IMR-90 (cell line): ENCODE results near the gene OSBPL1A. TPM values are rescaled to one million over a fixed set of nuclear protein-coding genes. Genes with fewer than 3 reads are reported as not detected.

Source experiments
- ATAC-seq: fragments of 200-7000 bp; cut with Tn5 transposase; 2 replicates; pipeline ENCODE4 v1.9.1; 2020; ENCODE audit warnings: low read depth, mild to moderate bottlenecking, moderate library complexity
- BruUV-seq: library from RNA; stranded (reverse); fragments of 400-500 nt; replicated peaks from 2 replicates; lab custom pipeline; 2021; lab: Mats Ljungman, UMichigan
- CTCF ChIA-PET: fragments of 300-600 bp; formaldehyde crosslinking; extraction: SDS; loops from one replicate; lab custom pipeline; 2021; ENCODE audit warnings: antibody characterized with exemption; lab: Yijun Ruan, JAX
- POLR2A ChIA-PET: fragments of 300-600 bp; sonication (Branson Sonifier 250); formaldehyde crosslinking; loops from one replicate; lab custom pipeline; 2022; ENCODE audit warnings: antibody characterized with exemption; ENCODE audit not compliant: unreplicated experiment; lab: Charles Lee
- DNase-seq: peaks from one replicate; pipeline ENCODE4 v3.0.0; 2013
- H2AFZ ChIP-seq: replicated peaks from 2 replicates; pipeline ENCODE3; 2013; ENCODE audit warnings: low read length, mild to moderate bottlenecking; ENCODE audit not compliant: poor library complexity
- H2AK5ac ChIP-seq: 2 replicates; pipeline ENCODE4 v1.6.1; 2013; ENCODE audit warnings: low read depth, low read length, inconsistent platforms
- H2AK9ac ChIP-seq: replicated peaks from 2 replicates; pipeline ENCODE3; 2013; ENCODE audit warnings: mild to moderate bottlenecking, low read depth, low read length, moderate library complexity; ENCODE audit not compliant: poor library complexity
- H2BK120ac ChIP-seq: 2 replicates; pipeline ENCODE4 v1.6.1; 2013; ENCODE audit warnings: low read depth, low read length, inconsistent platforms
- H2BK15ac ChIP-seq: 3 replicates; pipeline ENCODE4 v1.6.1; 2013; ENCODE audit warnings: low read depth, low read length, inconsistent platforms
- H2BK20ac ChIP-seq: 2 replicates; pipeline ENCODE4 v1.6.1; 2013; ENCODE audit warnings: low read depth, mild to moderate bottlenecking, inconsistent platforms, low read length, moderate library complexity
- H2BK5ac ChIP-seq: 2 replicates; pipeline ENCODE4 v1.6.1; 2013; ENCODE audit warnings: mild to moderate bottlenecking, low read depth, low read length, inconsistent platforms; ENCODE audit not compliant: poor library complexity, severe bottlenecking
- H3K14ac ChIP-seq: replicated peaks from 2 replicates; pipeline ENCODE4 v1.6.1; 2013; ENCODE audit warnings: low read depth, low read length, inconsistent platforms
- H3K18ac ChIP-seq: 2 replicates; pipeline ENCODE4 v1.6.1; 2013; ENCODE audit warnings: low read depth, low read length, control low read depth
- H3K23ac ChIP-seq: 2 replicates; pipeline ENCODE4 v1.6.1; 2013; ENCODE audit warnings: low read depth, low read length, inconsistent platforms
- H3K27ac ChIP-seq: 2 replicates; pipeline ENCODE4 v1.5.1; 2013; ENCODE audit warnings: mild to moderate bottlenecking, control low read depth, low read length; ENCODE audit not compliant: insufficient read depth
- H3K27me3 ChIP-seq: 2 replicates; pipeline ENCODE4 v1.6.1; 2013; ENCODE audit warnings: low read length; ENCODE audit not compliant: control insufficient read depth, insufficient read depth
- H3K36me3 ChIP-seq: 2 replicates; pipeline ENCODE4 v1.6.1; 2013; ENCODE audit warnings: low read length, mixed read lengths; ENCODE audit not compliant: control insufficient read depth, insufficient read depth
- H3K4ac ChIP-seq: 2 replicates; pipeline ENCODE4 v1.6.1; 2013; ENCODE audit warnings: low read depth, low read length, inconsistent platforms
- H3K4me1 ChIP-seq: 2 replicates; pipeline ENCODE4 v1.6.1; 2013; ENCODE audit warnings: low read length, mixed read lengths; ENCODE audit not compliant: control insufficient read depth, insufficient read depth
- H3K4me2 ChIP-seq: 2 replicates; pipeline ENCODE4 v1.6.1; 2013; ENCODE audit warnings: low read depth, mild to moderate bottlenecking, control low read depth, low read length, moderate library complexity
- H3K4me3 ChIP-seq: 2 replicates; pipeline ENCODE4 v1.5.1; 2013; ENCODE audit warnings: low read depth, mild to moderate bottlenecking, control low read depth, low read length, moderate library complexity; ENCODE audit not compliant: insufficient read depth
- H3K56ac ChIP-seq: 2 replicates; pipeline ENCODE4 v1.6.1; 2013; ENCODE audit warnings: low read length, inconsistent platforms; ENCODE audit not compliant: insufficient read depth; ENCODE audit errors: extremely low read depth
- H3K79me1 ChIP-seq, 2 experiments: 2 replicates each; pipeline ENCODE4 v1.6.1; 2013; ENCODE audit warnings: low read length in 2 of 2, inconsistent platforms in 1 of 2, low read depth in 1 of 2
- H3K9ac ChIP-seq: 2 replicates; pipeline ENCODE4 v1.6.1; 2013; ENCODE audit warnings: low read depth, low read length, control low read depth
- H3K9me1 ChIP-seq: 2 replicates; pipeline ENCODE4 v1.6.1; 2013; ENCODE audit warnings: low read length, inconsistent platforms; ENCODE audit not compliant: insufficient read depth
- H3K9me3 ChIP-seq: 2 replicates; pipeline ENCODE4 v1.6.1; 2013; ENCODE audit warnings: low read length; ENCODE audit not compliant: control insufficient read depth, insufficient read depth
- H4K20me1 ChIP-seq: 2 replicates; pipeline ENCODE4 v1.6.1; 2013; ENCODE audit warnings: low read length, inconsistent platforms; ENCODE audit not compliant: insufficient read depth
- H4K5ac ChIP-seq: 2 replicates; pipeline ENCODE4 v1.6.1; 2013; ENCODE audit warnings: mild to moderate bottlenecking, low read depth, low read length, control low read depth
- H4K8ac ChIP-seq, 2 experiments: 2 replicates each; pipeline ENCODE4 v1.6.1; 2013; ENCODE audit warnings: low read depth in 2 of 2, low read length in 2 of 2, control low read depth in 1 of 2, inconsistent platforms in 1 of 2
- H4K91ac ChIP-seq: 2 replicates; pipeline ENCODE4 v1.6.1; 2013; ENCODE audit warnings: low read depth, low read length, inconsistent platforms; ENCODE audit not compliant: insufficient read depth
- BHLHE40 ChIP-seq: fragments of 150-350 bp; IDR thresholded peaks from 2 replicates; pipeline ENCODE4 v1.6.1; 2016; ENCODE audit warnings: mild to moderate bottlenecking, low read depth, low read length
- CEBPB ChIP-seq: IDR thresholded peaks from 2 replicates; pipeline ENCODE4 v1.6.1; 2012; ENCODE audit warnings: low read depth, low read length, improper control_type of control experiment
- CHD1 ChIP-seq: IDR thresholded peaks from 2 replicates; pipeline ENCODE4 v1.6.1; 2012; ENCODE audit warnings: low read depth, low read length, improper control_type of control experiment
- FOS ChIP-seq: fragments of 150-350 bp; IDR thresholded peaks from 2 replicates; pipeline ENCODE4 v1.6.1; 2016; ENCODE audit warnings: low read depth, low read length
- MAFK ChIP-seq: IDR thresholded peaks from 2 replicates; pipeline ENCODE4 v1.6.1; 2012; ENCODE audit warnings: low read depth, low read length, improper control_type of control experiment
- MAZ ChIP-seq: IDR thresholded peaks from 2 replicates; pipeline ENCODE4 v1.6.1; 2012; ENCODE audit warnings: low read depth, mild to moderate bottlenecking, low read length, improper control_type of control experiment, moderate library complexity, borderline replicate concordance
- MXI1 ChIP-seq: IDR thresholded peaks from 2 replicates; pipeline ENCODE4 v1.6.1; 2012; ENCODE audit warnings: low read depth, mild to moderate bottlenecking, low read length, moderate library complexity, borderline replicate concordance
- NFE2L2 ChIP-seq: fragments of 150-350 bp; IDR thresholded peaks from 2 replicates; pipeline ENCODE4 v1.6.1; 2016; ENCODE audit warnings: low read depth, mild to moderate bottlenecking, low read length
- POLR2A ChIP-seq: IDR thresholded peaks from 2 replicates; pipeline ENCODE4 v1.6.1; 2012; ENCODE audit warnings: mild to moderate bottlenecking, low read depth, low read length
- RAD21 ChIP-seq: IDR thresholded peaks from 2 replicates; pipeline ENCODE4 v1.6.1; 2012; ENCODE audit warnings: low read length, improper control_type of control experiment
- RCOR1 ChIP-seq: IDR thresholded peaks from 2 replicates; pipeline ENCODE4 v1.6.1; 2012; ENCODE audit warnings: mild to moderate bottlenecking, low read length, improper control_type of control experiment; ENCODE audit not compliant: insufficient replicate concordance
- RFX5 ChIP-seq: IDR thresholded peaks from 2 replicates; pipeline ENCODE4 v1.8.0; 2012; ENCODE audit warnings: low read depth, mild to moderate bottlenecking, low read length, moderate library complexity
- SMC3 ChIP-seq: fragments of 150-350 bp; IDR thresholded peaks from 2 replicates; pipeline ENCODE4 v1.6.1; 2016; ENCODE audit warnings: low read depth, mild to moderate bottlenecking, antibody characterized with exemption, low read length, moderate library complexity
- WGBS, 2 experiments: methylation state at CpG; one replicate each; pipeline versions ENCODE4 v1.1.5 to v1.1.7; 2013; ENCODE audit warnings: missing lambda C conversion rate in 2 of 2; ENCODE audit not compliant: insufficient read length in 1 of 2; ENCODE audit errors: extremely low coverage in 2 of 2; 5-methylcytosine and 5-hydroxymethylcytosine counted together
- dilution Hi-C: fragments of 300-500 bp; cut with HindIII; formaldehyde crosslinking; loops from one replicate; pipeline ENCODE4 v1.14.3; 2018; ENCODE audit warnings: low sequenced_read_pairs; ENCODE audit not compliant: unreplicated experiment
- in situ Hi-C: fragments of 300-500 bp; cut with MboI; formaldehyde crosslinking; loops from 3 replicates; pipeline ENCODE4 v1.14.3; 2019; ENCODE audit warnings: low sequenced_read_pairs, inconsistent platforms, mixed read lengths
- intact Hi-C: fragments of 100-400 bp; cut with micrococcal nuclease; formaldehyde crosslinking; loops from 2 replicates; pipeline ENCODE4 v1.10.0; 2022
- polyA plus RNA-seq, 3 experiments: library from polyadenylated mRNA; depleted of rRNA; stranded (reverse); fragments of >200 nt; gene quantifications; 2 replicates each; pipeline ENCODE4 v1.2.3, GENCODE V29; 2012; ENCODE audit warnings: low replicate concordance in 1 of 3
- total RNA-seq: library from RNA; depleted of rRNA; stranded (reverse); fragments of >200 nt; gene quantifications from 2 replicates; pipeline ENCODE4 v1.2.3, GENCODE V29; 2012
- TF ChIP-seq, protein P1 (sequence below): fragments of 150-350 bp; IDR thresholded peaks from 2 replicates; pipeline ENCODE4 v1.6.1; 2017; ENCODE audit warnings: mild to moderate bottlenecking, antibody characterized with exemption, low read length, low read depth
- TF ChIP-seq, protein P2 (sequence below): fragments of 150-350 bp; IDR thresholded peaks from 2 replicates; pipeline ENCODE4 v1.6.1; 2016; ENCODE audit warnings: low read depth, mild to moderate bottlenecking, low read length, moderate library complexity, borderline replicate concordance
- TF ChIP-seq, protein P3 (sequence below): conservative IDR thresholded peaks from 2 replicates; pipeline ENCODE4 v1.5.1; 2012; ENCODE audit warnings: mild to moderate bottlenecking, low read depth, low read length, improper control_type of control experiment

OSBPL1A gene
- total and polyA plus RNA-seq, 2 of the 4 experiments (the other 2 are of a cell fraction), result 29.4 to 70.4 TPM

DNA sequence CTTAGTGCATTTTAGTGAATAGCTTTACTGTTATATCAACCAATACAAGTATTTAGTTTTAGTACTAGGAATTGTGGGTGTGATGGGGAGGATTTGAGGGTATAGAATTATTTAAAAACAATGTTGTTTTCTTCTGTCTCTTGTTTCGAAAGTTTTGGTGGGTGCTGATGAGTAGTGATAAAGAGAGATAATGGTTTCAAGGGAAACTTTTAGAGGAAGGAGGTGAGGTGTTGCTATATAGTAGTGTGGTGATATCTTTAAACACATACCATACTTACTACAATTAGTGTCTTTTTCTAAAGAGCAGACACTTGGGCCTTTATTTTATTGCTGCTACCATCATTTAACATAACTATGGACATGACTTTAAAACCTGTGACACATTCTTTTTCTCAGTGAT lies 39.3 kb upstream of the OSBPL1A start:
- no peak overlapping the region for H2BK15ac ChIP-seq
- no peak overlapping the region for H3K9ac ChIP-seq
- no peak overlapping the region for H3K4me3 ChIP-seq
- H3K4ac ChIP-seq, result no peak overlapping the region
- H2AFZ ChIP-seq, result no peak overlapping the region
- ChIA-PET CTCF (interaction anchor here (1.4 kb wide), 1 partner anchor 10 kb away, joined by 4 read pairs; no protein-coding TSS in a partner anchor), POLR2A (no interaction called here)
- H3K9me1 ChIP-seq, result no peaks in the 10 kb centered on the region
- intact Hi-C loops, result no loop called here
- in situ Hi-C loops, result no loop called here
- no peaks in the 10 kb centered on the region for H3K27me3 ChIP-seq
- no peaks in the 10 kb centered on the region for H4K20me1 ChIP-seq
- H3K18ac ChIP-seq, result no peak overlapping the region
- H3K14ac ChIP-seq, result no peak overlapping the region
- H4K5ac ChIP-seq, result no peak overlapping the region
- H4K91ac ChIP-seq, result no peak overlapping the region
- BruUV-seq, result no TSS peak
- no peak overlapping the region for H4K8ac ChIP-seq
- H3K4me1 ChIP-seq, result no peaks in the 10 kb centered on the region
- no peak for DNase-seq
- H3K23ac ChIP-seq, result no peak overlapping the region
- H3K9me3 ChIP-seq, result no peaks in the 10 kb centered on the region
- no peak overlapping the region for H2BK20ac ChIP-seq
- WGBS, 2 experiments, result no CpG with 5 or more reads among the region's 1 CpG
- no peak overlapping the region for H3K27ac ChIP-seq
- ATAC-seq, result no peak
- no peak overlapping the region for H2BK5ac ChIP-seq
- H3K79me1 ChIP-seq, result peaks cover 0 to 3% of the 10 kb centered on the region in 2 experiments; a peak in 1 of 4 replicates
- dilution Hi-C loops, result no loop called here
- no peak overlapping the region for H3K56ac ChIP-seq
- no peak overlapping the region for H2AK5ac ChIP-seq
- H2BK120ac ChIP-seq, result no peak overlapping the region
- no peak overlapping the region for H2AK9ac ChIP-seq
- peaks cover 8% of the 10 kb centered on the region for H3K36me3 ChIP-seq
- H3K4me2 ChIP-seq, result no peak overlapping the region
- no peak for TF ChIP-seq RCOR1
- TF ChIP-seq, protein P1, sequence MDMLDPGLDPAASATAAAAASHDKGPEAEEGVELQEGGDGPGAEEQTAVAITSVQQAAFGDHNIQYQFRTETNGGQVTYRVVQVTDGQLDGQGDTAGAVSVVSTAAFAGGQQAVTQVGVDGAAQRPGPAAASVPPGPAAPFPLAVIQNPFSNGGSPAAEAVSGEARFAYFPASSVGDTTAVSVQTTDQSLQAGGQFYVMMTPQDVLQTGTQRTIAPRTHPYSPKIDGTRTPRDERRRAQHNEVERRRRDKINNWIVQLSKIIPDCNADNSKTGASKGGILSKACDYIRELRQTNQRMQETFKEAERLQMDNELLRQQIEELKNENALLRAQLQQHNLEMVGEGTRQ, result no peak
- TF ChIP-seq, protein P2, sequence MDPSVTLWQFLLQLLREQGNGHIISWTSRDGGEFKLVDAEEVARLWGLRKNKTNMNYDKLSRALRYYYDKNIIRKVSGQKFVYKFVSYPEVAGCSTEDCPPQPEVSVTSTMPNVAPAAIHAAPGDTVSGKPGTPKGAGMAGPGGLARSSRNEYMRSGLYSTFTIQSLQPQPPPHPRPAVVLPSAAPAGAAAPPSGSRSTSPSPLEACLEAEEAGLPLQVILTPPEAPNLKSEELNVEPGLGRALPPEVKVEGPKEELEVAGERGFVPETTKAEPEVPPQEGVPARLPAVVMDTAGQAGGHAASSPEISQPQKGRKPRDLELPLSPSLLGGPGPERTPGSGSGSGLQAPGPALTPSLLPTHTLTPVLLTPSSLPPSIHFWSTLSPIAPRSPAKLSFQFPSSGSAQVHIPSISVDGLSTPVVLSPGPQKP, result no peak
- TF ChIP-seq RFX5, result no peak
- TF ChIP-seq RAD21, result no peak
- TF ChIP-seq MAZ, result no peak
- no peak for TF ChIP-seq FOS
- no peak for TF ChIP-seq POLR2A
- no peak for TF ChIP-seq MXI1
- no peak for TF ChIP-seq CHD1
- TF ChIP-seq MAFK, result no peak
- TF ChIP-seq SMC3, result no peak
- TF ChIP-seq CEBPB, result no peak
- TF ChIP-seq, protein P3, sequence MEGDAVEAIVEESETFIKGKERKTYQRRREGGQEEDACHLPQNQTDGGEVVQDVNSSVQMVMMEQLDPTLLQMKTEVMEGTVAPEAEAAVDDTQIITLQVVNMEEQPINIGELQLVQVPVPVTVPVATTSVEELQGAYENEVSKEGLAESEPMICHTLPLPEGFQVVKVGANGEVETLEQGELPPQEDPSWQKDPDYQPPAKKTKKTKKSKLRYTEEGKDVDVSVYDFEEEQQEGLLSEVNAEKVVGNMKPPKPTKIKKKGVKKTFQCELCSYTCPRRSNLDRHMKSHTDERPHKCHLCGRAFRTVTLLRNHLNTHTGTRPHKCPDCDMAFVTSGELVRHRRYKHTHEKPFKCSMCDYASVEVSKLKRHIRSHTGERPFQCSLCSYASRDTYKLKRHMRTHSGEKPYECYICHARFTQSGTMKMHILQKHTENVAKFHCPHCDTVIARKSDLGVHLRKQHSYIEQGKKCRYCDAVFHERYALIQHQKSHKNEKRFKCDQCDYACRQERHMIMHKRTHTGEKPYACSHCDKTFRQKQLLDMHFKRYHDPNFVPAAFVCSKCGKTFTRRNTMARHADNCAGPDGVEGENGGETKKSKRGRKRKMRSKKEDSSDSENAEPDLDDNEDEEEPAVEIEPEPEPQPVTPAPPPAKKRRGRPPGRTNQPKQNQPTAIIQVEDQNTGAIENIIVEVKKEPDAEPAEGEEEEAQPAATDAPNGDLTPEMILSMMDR, result no peak
- TF ChIP-seq BHLHE40, result no peak
- no peak for TF ChIP-seq NFE2L2
